HG03432 (cell line): ENCODE results near the gene GALNTL6.

Experiments used
- ATAC-seq: cut with Tn5 transposase; IDR thresholded peaks from one replicate; pipeline ENCODE4 v1.9.1; 2021; ENCODE audit warnings: mild to moderate bottlenecking, moderate library complexity; ENCODE audit not compliant: unreplicated experiment

The GALNTL6 gene

DNA sequence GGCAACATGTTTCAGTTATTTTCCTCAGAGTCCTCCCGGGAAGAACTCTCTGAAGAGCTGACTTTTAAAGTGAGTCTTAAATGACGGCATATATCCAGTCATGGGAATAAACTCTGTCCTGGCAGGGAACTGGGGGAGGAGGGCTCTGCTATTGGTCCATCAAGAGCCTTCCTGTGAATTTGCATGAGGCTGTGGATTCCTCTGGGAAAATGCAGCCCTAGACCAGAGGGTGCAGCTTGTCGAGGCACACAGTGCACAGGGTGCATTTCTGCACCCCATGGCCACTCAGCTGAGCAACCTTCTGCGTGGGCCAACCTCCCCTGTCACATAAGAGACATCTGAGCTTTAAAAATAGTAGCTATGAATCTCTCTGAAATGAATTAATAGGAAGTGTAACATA is 360.0 kb downstream of the GALNTL6 start:
- no peak for ATAC-seq

DNA sequence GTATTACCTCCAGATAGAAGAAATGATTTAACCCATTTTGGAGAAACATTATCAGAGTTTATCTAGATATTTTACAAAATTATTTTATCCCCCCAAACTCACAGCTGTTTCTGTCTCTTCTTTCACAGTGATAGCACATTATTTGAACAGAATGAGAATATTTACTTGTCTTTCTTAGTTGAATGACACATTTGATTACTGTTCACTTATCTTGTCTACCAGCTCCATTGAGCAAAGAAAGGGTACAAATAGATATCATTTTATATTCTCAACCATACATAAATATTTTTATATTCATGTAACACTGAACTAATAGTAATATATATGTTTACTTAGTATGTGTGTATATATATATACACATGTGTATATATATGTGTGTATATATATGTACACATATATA is 364.2 kb downstream of the GALNTL6 start:
- no peak for ATAC-seq

GRCh38 chr4:172188248-172188988 is 375.2 kb downstream of the GALNTL6 start:
- ATAC-seq: no peak

DNA sequence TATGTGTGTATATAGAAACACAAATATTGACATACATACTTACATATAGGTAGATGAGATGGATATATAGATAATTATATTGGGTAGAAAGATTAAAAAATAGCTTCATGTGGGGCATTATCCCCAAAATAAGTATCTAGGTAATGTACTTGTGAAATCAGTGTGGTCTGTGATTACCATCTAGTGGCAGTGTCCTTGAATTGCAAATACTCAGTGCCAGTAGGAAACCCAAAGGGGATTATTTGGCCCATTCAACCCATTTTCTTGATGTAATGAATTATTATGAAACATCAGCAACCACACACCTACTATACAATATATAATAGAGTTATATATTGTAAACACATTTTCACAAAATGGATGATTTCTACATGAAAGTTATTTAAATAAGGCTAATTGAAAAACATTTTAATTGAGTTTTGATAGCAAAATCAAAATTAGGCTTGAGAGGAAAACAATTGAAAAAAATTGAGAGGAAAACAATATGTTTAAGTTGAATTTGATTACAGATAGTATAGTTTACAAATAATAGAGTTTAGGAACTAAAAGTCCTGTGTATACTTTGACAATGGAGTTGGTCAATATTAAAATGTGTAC is 389.4 kb downstream of the GALNTL6 start:
- ATAC-seq: peak; percentile 51

GRCh38 chr4:172207258-172207657 is 394.1 kb downstream of the GALNTL6 start:
- ATAC-seq: no peak

DNA sequence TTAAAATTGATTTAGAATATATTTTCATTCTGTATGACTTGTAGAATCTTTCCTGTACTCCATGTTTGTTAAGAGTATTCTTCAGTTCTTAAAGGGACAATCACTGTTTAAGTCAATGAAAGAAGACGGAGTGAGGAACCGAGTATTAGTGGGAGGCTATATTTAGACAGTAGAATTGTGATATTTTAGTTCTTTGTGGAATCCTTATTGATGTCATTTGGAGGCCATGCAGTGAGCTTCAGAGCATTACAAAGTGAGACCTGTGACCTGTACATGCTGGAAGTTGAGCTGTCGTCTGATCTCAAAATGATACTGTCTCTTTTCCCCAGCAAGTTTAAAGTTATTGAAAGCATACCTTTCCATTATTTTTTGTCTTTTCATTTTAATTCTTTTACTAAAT is 394.7 kb downstream of the GALNTL6 start:
- ATAC-seq: no peak

DNA sequence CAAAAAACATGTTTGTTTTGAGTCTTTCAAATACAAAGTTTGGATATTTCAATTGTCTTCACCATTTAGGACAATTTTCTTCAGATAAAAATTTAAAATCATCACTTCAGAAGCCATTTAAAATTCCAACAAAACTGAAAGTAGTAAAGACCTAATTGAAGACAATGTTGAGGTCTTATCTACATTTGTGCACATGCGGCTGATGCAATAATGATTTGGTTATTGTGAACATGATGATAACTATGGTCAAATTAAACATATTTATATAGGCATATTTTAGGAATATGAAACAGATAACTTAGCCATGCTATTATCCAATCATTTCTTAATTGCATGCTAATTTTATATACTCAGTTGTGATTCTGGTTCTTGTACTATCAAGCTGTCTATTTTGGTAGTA is 407.5 kb downstream of the GALNTL6 start:
- ATAC-seq: no peak

GRCh38 chr4:172225457-172225856 is 412.3 kb downstream of the GALNTL6 start:
- ATAC-seq: no peak

- ATAC-seq: no peak
Measured at GRCh38 chr4:172232966-172233365, 419.8 kb downstream of the GALNTL6 start.

- ATAC-seq: no peak
Measured at GRCh38 chr4:172243551-172243950, 430.3 kb downstream of the GALNTL6 start.

GRCh38 chr4:172245516-172245915 is 432.3 kb downstream of the GALNTL6 start:
- ATAC-seq: no peak

DNA sequence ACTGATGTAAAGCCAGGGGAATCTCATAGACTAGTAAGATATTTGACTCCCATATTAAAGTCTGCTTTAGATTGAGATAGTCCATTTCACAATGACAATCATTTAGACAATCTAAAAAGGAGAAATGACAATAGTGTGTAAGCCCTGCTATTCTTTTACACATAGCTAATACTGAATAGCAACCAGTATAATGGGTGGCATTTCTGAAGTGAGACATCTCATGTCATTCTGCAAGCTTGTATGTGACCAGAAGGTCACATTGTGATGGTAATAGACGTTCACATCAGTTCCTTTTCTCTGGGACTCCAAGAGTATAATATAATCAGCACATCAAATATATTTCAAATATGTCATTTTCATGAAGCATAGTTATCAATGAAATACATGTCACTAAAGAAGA is 440.2 kb downstream of the GALNTL6 start:
- no peak for ATAC-seq

GRCh38 chr4:172256820-172257219 is 443.6 kb downstream of the GALNTL6 start:
- no peak for ATAC-seq

DNA sequence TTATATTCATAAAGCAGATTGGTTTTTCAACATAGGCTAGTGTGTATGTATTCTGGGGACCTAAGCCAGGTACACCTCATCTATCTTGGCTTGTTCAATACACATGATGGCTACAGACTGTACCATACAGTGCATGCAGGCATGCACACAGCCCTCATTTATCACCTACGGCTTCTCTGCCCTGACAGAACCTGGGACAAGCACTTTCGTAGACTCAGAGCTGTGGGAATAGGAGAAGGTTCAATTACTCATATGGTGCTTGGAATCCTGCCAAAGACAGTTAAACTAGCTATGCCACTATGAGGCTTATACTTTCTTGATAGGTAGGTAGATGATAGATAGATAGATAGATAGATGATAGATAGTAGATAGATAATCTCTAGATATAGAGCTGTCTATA is 457.2 kb downstream of the GALNTL6 start:
- ATAC-seq: no peak

DNA sequence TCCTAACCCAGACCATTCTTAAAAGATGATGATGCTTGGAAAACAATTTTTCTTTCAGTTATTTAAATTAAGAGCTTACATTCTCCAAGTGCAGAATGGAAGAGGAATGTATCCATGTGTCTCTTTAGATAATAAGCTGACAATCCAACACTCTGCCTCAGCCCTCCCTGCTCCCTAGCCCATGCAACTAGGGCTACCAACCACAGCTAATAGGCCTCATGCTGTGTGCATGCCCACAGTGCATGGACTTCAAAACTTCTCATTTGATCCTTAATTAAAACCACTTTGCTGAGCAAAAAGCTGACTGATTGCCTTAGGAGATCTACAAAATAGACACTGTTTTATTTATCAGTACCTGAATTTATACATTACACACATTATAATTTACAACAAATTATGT is 473.9 kb downstream of the GALNTL6 start:
- ATAC-seq: no peak

DNA sequence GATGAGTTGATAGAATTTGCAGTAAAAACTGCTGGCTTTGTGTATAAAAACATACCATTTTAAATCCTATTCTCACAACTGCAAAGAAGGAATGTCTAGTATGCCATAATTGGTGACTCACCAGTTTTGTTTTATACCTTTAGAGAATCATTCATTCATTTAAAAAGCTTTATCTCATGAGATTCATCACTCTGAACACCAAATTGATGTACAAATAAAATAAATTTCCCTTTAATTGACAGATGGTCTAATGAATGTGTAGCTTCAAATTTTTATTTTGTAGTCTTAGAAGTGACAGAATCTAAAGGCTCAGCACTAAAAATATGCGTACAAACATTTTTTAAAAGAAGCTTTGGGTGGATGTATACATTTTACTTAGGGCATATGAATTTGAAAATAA is 492.5 kb downstream of the GALNTL6 start:
- ATAC-seq: no peak

DNA sequence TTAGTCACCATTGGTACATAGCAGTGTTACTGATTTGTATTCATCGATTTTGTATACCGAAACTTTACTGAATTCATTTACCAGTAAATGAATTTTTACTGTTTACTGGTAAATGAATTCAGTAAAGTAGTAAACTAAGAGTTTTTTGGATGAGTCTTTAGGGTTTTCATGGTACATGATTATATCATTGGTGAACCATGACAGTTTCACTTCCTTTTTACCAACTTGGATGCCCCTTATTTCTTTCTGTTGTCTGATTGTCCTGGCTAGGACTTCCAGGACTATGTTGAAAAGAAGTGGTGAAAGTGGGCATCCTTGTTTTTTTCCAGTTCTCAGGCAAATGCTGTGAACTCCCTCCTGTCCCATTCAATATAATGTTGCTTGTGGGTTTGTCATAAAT is 494.9 kb downstream of the GALNTL6 start:
- peak; percentile 71 for ATAC-seq

DNA sequence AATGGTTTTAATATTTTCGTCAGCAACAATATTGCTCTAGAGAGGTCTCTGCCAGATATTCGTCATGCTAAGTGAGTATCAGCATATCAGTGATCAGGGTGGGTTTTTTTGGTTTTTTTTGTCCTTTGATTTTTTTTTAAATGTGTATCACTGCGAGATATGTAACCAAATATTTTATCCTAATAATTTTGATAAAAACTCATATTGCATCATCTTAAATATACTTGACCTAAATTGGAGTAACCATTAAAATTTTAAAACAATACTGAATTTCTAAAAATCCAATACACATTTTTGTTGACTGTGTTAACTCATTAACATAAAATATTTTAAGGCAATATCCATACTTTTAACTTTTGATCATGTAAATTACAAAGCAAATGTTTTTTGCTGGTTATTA is 498.5 kb downstream of the GALNTL6 start:
- no peak for ATAC-seq

GRCh38 chr4:172323288-172323687 is 510.1 kb downstream of the GALNTL6 start:
- no peak for ATAC-seq

DNA sequence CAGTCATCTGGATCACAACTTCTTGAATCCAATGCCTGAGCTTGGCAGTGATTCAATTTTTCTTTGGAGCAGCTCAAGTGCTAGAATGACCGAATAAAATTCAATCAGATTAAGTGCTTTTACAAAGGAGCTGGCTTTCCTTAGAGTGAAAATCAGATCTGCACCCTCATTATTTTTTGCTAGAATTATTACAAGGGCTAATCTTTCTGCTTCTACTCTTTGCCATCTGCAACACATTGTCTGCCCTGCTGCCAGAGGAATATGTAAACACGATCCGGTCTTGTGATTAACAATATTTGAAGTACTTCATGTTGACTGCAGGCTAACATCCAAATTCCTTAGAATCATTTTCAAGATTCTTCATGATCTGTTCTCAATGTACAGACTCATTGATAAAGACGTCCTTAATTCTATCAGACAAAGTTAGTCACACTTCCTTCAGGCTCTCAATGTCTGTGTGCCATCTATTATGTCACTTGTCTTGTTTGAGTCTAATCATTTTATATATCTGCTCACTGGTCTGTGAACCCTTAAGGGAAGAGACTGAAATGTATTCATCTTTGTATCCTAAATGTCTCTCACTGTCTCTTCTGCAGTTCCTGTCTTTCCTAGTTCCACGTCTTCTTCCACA is 531.2 kb downstream of the GALNTL6 start:
- ATAC-seq: no peak

GRCh38 chr4:172348426-172348825 is 535.2 kb downstream of the GALNTL6 start:
- ATAC-seq: no peak

- no peak for ATAC-seq
Measured at GRCh38 chr4:172352356-172352755, 539.2 kb downstream of the GALNTL6 start.
